SK-N-SH treated with all-trans-retinoic acid at 6 μM for 48 hours (cell line): Measurements from ENCODE around the gene GPR171.

Experiments used
- PPARA ChIP-seq: fragments of 250-450 bp; sonication (Bioruptor Pico); IDR thresholded peaks from 2 replicates; pipeline ENCODE4 v1.5.0; 2020; ENCODE audit warnings: mild to moderate bottlenecking, borderline replicate concordance
- TF ChIP-seq, protein P1 (sequence below): fragments of 250-450 bp; sonication (Bioruptor Pico); IDR thresholded peaks from 2 replicates; pipeline ENCODE4 v1.5.1; 2020; ENCODE audit warnings: low read depth, mild to moderate bottlenecking, moderate library complexity

DNA sequence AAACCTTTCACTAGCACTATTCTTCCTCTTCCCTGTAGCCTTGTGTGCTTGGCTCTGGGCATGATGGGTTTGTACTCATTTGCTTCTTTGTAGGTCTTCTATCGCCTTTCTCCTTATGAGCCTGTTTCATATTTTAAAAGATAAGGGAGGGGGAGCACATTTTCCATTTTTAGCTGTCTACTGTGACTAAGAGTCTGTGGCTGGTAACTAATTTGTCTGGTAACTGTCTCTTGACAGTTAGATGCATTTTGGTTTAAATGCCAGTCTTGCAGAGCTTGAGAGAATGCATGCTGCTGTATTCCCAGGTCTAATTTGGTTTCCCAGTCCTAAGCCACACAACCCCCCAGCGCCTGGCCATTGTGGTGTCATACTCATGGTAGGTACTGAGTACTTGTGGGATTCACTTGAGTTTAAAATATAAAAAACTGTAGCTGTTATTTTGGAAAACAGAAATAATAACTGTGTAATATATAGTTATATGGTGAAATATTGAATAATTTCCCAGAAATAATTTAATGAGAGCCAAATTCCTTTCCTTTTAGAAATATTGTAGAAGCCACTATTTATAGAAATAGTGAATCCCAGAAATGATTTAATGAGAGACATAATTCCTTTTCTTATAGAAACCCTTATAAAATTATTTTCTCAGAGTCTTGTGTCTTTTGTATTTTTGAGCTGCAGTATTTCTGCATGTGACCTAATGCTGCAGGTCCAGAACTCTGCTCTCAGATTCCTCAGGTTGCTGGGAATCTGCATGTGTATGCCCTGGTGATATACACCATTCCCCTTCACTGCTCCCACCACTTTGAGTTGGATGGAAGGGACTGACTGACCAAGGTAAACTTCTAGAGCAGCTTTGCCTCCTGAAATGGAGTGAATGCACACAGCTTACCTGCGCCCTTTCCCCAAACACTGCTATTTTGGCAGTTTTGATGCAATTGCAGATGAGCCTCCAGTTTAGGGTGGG is 13.9 kb upstream of the GPR171 start:
- TF ChIP-seq PPARA (CRISPR knock-in tag), result no peak
- TF ChIP-seq, protein P1, sequence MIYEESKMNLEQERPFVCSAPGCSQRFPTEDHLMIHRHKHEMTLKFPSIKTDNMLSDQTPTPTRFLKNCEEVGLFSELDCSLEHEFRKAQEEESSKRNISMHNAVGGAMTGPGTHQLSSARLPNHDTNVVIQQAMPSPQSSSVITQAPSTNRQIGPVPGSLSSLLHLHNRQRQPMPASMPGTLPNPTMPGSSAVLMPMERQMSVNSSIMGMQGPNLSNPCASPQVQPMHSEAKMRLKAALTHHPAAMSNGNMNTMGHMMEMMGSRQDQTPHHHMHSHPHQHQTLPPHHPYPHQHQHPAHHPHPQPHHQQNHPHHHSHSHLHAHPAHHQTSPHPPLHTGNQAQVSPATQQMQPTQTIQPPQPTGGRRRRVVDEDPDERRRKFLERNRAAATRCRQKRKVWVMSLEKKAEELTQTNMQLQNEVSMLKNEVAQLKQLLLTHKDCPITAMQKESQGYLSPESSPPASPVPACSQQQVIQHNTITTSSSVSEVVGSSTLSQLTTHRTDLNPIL (CRISPR knock-in tag), result 0 out of 2 replicates have a peak, but pooled peaks have one; percentile 49
